Right lobe of liver (tissue), 6 donors: ENCODE measurements around the gene SH3RF3. TPM values are rescaled to one million over a fixed set of nuclear protein-coding genes. Genes with fewer than 3 reads are reported as not detected.

ENCODE experiments used
- ATAC-seq, 4 donors: fragments of 200-7000 bp; cut with Tn5 transposase; one replicate each; pipeline ENCODE4 v1.9.1; 2020; ENCODE audit warnings: mild to moderate bottlenecking in 4 of 4, moderate library complexity in 4 of 4
- DNase-seq, 3 donors: peaks; one replicate each; pipeline ENCODE4 v3.0.0-alpha.2; 2020
- H3K27ac ChIP-seq, 3 donors: fragments of 200-600 bp; one replicate each; pipeline ENCODE4 v1.8.0; 2022
- H3K27me3 ChIP-seq, 2 donors: fragments of 200-600 bp; one replicate each; pipeline ENCODE4 v1.8.0; 2022
- H3K36me3 ChIP-seq, 4 donors: fragments of 200-600 bp; sonication (generic) in 1 of 4; one replicate each; pipeline versions ENCODE4 v1.5.1 to v1.8.0; 2017 to 2022; ENCODE audit warnings: control low read depth in 1 of 4
- H3K4me1 ChIP-seq, 4 donors: fragments of 200-600 bp; sonication (generic) in 1 of 4; one replicate each; pipeline versions ENCODE4 v1.5.1 to v1.8.0; 2017 to 2022; ENCODE audit warnings: control low read depth in 1 of 4
- H3K4me3 ChIP-seq, 3 donors: fragments of 200-600 bp; one replicate each; pipeline ENCODE4 v1.8.0; 2022
- H3K9me3 ChIP-seq, 4 donors: fragments of 200-600 bp; sonication (generic) in 1 of 4; one replicate each; pipeline versions ENCODE4 v1.5.1 to v1.8.0; 2017 to 2022; ENCODE audit warnings: control low read depth in 1 of 4
- CTCF ChIP-seq, 4 donors: fragments of 200-600 bp in 3 of 4; fragments of 450-650 bp in 1 of 4; IDR thresholded peaks; one replicate each; pipeline versions ENCODE4 v1.5.1 to v1.8.0; 2016 to 2022; ENCODE audit warnings: antibody characterized with exemption in 4 of 4, mild to moderate bottlenecking in 2 of 4
- POLR2A ChIP-seq: fragments of 450-650 bp; IDR thresholded peaks from one replicate; pipeline ENCODE4 v1.6.1; 2017; ENCODE audit warnings: antibody characterized with exemption, mild to moderate bottlenecking
- WGBS: methylation state at CpG from one replicate; pipeline ENCODE4 v1.1.6; 2018; ENCODE audit warnings: low coverage, low lambda C conversion rate; ENCODE audit not compliant: insufficient coverage; ENCODE audit errors: missing lambda C conversion rate; 5-methylcytosine and 5-hydroxymethylcytosine counted together
- intact Hi-C, 2 donors: fragments of 100-400 bp; cut with DNase I; formaldehyde crosslinking; loops; one replicate each; pipeline versions ENCODE4 v1.11.2 to v1.14.1; 2022
- total RNA-seq, 6 experiments: library from RNA; depleted of rRNA in 2 of 6; stranded (reverse); fragments of >200 nt in 2 of 6; fragmentation: NEBNext Ultra II Directional in 3 of 6; extraction: Animal tissue kit (Norgen Biotek cat#: 25700) in 3 of 6; gene quantifications; one replicate each; pipeline versions ENCODE4 v1.1.0 to v1.2.4, GENCODE V29; 2016 to 2023
- donor health status: DM: no; HTN: yes; CAD: no.
- donor health status: DM: no; HTN: no; CAD: no.
- donor health status: DM: no; HTN: no; CAD: no.
- donor health status: DM: no; HTN: yes; CAD: no.
- donor health status: DM: no; HTN: yes; CAD: no.

The SH3RF3 gene
- total RNA-seq, 6 experiments from 2014 or later: 0.68 to 1.6 (median 1.2) TPM

GRCh38 chr2:109439986-109440385 lies 311.0 kb downstream of the SH3RF3 start:
- Histone ChIP-seq H3K27me3 (no peaks in the 10 kb centered on the region), H3K4me1 (peaks cover 0 to 29% (median 0%) of the 10 kb centered on the region in 4 donors), H3K36me3 (no peaks in the 10 kb centered on the region), H3K4me3 (no peak overlapping the region), H3K9me3 (no peaks in the 10 kb centered on the region), H3K27ac (no peak overlapping the region)
- ATAC-seq (no peak), DNase-seq (peak in 1 of 3 donors; percentile 23)
- 100% methylated on average over 1 of the region's 7 CpGs for WGBS
- intact Hi-C loops: no loop called here
- no peak for TF ChIP-seq POLR2A
- no peak for TF ChIP-seq CTCF (IDR thresholded peaks at IDR 0.05)

- Histone ChIP-seq H3K27me3 (no peaks in the 10 kb centered on the region), H3K4me1 (peaks cover 0 to 29% (median 0%) of the 10 kb centered on the region in 4 donors), H3K9me3 (no peaks in the 10 kb centered on the region), H3K36me3 (no peaks in the 10 kb centered on the region), H3K27ac (peak overlapping the region in 1 of 3 donors; percentile 35), H3K4me3 (no peak overlapping the region)
- ATAC-seq (peak in 2 of 4 donors; percentile 50 to 65), DNase-seq (no peak)
- intact Hi-C loops: no loop called here
- 41% methylated on average over 4 of the region's 4 CpGs for WGBS
- TF ChIP-seq POLR2A: no peak
- no peak for TF ChIP-seq CTCF (IDR thresholded peaks at IDR 0.05)
Observed at GRCh38 chr2:109440499-109441156, 311.6 kb downstream of the SH3RF3 start.

- TF ChIP-seq POLR2A (no peak), CTCF (IDR thresholded peaks at IDR 0.05) (no peak)
- Histone ChIP-seq H3K4me3 (no peak overlapping the region), H3K27me3 (no peaks in the 10 kb centered on the region), H3K36me3 (no peaks in the 10 kb centered on the region), H3K27ac (no peak overlapping the region), H3K4me1 (peaks cover 0 to 18% (median 0%) of the 10 kb centered on the region in 4 donors), H3K9me3 (no peaks in the 10 kb centered on the region)
- ATAC-seq (no peak), DNase-seq (no peak)
- WGBS: 86% methylated on average over 2 of the region's 2 CpGs
- intact Hi-C loops: no loop called here
Observed at GRCh38 chr2:109442715-109443319, 313.8 kb downstream of the SH3RF3 start.

GRCh38 chr2:109444916-109445315 lies 315.9 kb downstream of the SH3RF3 start:
- TF ChIP-seq CTCF (IDR thresholded peaks at IDR 0.05) (no peak), POLR2A (no peak)
- no peak for ATAC-seq

More at GRCh38 chr2:109444916-109445315, 315.9 kb downstream of the SH3RF3 start:
- Histone ChIP-seq H3K27ac (no peak overlapping the region), H3K9me3 (no peaks in the 10 kb centered on the region), H3K4me3 (no peak overlapping the region), H3K36me3 (no peaks in the 10 kb centered on the region), H3K27me3 (no peaks in the 10 kb centered on the region), H3K4me1 (peaks cover 0 to 11% (median 0%) of the 10 kb centered on the region in 4 donors)
- no peak for DNase-seq
- intact Hi-C loops: no loop called here
